IPS-NIHi11 (cell line): Measurements from ENCODE around the gene VPS13A.
"Not testable (repeated sequence)": the region's sequence is repeated elsewhere in the genome, so short reads cannot be mapped to it uniquely, and the experiment has no call there.

Source experiments
- DNase-seq: peaks from one replicate; pipeline ENCODE4 v3.0.0; 2012; ENCODE audit warnings: mixed read lengths, low spot score

VPS13A gene

DNA sequence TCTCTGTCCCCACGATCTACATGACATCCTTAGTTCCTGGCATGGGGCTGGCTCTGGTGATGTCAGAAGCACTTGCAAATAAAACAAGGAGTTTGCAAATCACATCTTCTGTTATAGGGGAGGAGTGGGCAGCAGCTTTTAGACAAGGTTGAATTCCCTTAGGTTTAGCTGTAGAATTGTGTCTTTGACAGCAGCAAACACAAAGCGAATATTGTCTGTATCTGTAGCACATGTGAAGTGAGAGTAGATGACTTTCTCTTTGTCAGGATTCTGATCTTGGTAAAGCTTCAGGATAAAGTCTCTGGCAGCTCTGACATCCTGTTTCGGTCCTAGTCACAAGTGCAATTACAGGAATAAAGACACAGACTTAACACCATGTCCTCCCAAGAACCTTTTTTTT is 246.5 kb downstream of the VPS13A start:
- DNase-seq, result no peak

DNA sequence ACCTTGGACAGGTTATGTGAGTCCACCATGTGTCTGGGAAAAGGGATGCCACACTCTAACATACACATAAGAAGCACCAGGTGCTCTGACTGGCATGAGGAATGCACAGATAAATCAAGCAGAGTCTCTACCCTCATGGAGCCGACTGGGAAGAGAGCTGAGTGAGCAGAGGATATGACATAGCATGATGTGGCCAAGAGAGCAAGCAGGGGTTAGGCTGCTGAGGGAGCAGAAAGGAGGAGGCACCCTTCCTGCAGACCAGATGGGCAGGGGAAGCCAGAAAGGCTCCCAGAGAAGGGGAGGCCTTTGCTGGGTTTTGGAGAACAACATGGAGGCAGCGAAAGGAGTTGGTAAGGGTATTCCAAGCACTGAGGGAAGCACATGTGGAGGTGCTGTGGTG is 247.7 kb downstream of the VPS13A start:
- no peak for DNase-seq

DNA sequence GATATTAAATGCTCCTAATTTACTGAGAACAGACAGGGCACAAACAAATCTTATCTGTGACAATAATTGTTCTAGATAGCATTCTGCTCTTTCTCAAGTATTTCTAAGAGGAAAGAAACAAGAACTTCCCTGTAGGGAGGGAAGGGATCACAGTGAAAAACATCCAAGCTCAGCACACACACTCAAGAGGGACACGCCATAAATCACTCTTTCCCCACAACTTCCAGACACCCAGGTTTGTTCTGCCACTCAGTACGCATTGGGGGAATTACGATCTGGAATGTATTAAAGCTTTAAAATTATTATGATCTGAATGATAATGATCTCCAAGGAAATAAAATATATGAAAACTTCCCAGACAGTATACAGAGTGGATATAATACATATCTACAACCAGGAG is 249.4 kb downstream of the VPS13A start:
- DNase-seq, result no peak

DNA sequence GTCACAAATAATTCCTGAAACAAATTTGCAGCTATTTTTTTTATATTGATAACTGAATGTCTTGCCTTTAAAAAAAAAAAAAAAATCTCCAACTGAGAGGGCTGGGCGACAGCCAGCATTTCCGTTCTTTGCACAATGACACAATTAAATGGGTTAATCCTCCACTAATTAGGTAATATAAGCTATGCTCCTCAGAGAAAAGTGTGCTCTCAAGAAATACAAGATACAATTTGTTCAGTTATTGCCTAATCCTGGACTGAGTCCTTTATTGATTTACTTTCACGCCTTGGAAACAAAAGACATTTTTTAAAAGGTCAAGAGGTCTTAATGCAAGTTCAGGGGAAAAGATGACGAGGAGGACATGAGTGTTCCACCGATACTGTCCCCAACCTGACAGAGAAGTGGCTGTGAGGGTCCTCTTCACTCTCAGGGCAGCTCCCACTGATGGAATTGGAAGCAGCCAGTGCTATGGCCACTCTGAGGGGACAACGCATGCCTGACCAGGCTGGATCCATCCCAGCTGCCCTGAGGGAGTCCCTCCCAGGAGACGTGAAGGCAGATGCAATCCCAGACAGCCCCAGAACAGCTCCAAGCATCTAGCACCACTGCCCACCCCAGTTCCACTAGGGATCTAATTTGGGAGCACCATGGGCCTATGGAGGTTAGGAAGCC is 250.1 kb downstream of the VPS13A start:
- DNase-seq, result no peak

DNA sequence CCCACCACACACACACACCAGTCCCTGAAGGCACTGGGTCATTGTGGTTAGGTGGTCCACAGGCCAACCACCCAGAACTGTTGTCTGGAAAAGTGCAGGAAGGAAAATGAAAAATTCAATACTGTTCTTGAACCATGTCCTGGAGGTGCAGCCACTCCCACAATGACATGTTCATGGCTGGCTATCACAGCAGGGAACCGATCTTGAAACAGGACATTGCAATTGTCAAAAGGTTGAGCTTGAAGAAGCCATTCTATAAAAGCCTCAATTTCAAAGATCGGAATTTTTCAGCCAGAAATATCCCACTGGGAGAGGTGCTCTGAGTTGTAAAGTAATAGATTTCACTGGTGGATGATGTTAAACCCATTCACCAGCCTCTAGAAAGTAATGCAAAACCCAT is 252.6 kb downstream of the VPS13A start:
- no peak for DNase-seq

DNA sequence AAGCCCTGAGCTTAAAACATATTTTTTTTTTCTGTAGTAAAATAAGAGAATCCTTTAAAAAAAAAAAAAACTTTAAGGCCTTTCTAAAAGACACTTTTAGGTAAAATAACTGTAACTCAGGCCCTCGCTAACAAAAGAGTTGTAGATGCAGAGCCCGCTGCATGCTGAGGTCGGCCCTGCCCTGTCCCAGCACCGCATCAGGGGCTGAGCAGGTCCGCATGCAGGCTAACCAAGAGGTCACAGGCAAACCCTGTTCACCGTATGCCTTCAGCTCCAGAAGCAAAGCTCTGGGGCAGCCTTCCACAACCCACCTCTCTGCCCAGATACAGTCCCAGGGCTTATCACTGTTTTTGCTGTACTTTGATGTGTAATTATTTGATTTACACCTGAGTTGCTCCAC is 254.7 kb downstream of the VPS13A start:
- DNase-seq, result no peak

DNA sequence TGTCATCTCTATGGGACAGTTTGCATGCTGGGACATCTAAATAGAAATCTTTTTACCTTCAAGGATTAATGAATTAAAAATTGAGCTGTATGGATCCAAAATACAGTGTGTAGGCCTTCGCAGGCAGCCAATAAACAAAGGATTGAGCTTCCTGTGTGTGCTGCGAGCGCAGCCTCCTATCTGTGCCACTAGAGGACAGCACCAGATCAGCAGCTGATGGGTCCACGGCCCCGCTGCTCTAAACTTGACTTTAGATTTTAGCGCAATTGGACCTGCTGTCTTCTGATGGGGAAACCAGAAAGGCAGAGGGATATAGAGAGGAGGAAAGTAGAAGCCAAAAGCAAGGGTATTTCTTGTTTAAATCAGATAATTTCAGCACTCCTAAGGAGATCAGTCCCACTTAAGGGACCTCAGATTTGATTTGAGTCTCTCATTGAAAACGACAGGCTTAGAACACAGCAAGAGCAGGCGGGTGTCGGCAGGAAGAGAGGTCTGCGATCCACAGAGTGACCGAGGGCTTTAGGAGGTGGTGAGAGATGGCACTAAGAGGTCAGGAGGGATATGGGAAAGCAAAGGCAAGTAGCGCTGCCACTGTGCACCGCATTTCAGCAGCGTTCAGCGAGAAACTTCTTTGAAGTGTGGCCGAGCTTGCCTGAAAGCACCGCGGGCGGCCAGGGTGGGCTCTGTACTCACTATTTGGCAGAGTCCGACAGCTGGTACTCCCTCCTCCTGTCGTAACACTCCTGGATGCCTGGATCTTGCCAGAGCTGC is 256.5 kb downstream of the VPS13A start:
- peak; percentile 82 for DNase-seq

DNA sequence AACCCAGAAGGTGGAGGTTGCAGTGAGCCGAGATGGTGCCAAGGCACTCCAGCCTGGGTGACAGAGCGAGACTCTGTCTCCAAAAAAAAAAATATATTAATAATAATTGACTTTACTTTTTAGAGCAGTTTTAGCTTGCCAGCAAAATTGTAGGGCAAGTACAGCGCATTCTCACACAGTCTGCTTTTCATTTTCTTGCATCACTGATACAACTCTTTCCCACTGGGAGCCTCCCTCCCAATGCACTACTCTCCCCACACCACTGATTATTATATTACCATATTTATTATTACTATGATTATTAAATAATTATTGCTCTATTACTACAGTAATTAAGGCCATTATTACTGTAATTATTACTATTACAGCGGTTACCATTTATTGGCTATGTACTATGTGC is 257.9 kb downstream of the VPS13A start:
- no peak for DNase-seq

DNA sequence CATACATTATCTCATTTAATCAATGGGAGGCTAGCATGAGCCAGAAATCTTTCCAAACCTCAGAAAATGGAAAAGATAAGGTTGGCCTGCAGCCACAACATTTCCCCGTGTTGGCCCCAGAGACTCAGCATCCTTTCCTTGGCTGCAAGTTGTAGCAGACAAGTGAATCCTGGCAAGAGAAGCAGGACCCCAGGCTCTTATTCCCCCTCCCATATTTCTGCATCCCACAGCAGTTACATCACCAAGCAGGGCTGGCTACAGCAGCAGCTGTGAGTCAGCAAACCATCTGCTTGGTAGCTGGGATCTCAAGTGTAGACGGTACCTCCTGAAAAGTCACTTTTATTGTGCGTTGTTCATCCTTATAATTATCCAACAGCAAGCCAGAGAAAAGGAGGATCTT is 258.4 kb downstream of the VPS13A start:
- DNase-seq, result no peak

DNA sequence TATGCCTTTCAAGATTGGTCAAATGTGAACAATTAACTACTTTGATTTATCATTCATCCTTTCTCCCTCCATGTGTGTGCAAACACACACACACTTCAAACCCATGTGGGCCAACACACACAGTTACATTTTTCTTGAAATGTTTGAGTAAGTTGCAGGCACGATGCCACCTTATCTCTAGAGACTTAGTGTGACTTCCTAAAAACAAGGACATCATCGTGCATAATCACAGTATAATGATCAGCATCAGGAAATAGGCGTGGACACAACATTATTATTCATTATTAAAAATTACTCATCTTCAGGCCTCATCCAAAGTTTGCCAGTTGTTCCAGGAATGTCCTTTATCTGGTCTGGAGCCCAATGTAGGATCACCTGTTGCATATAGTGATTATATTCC is 261.3 kb downstream of the VPS13A start:
- no peak for DNase-seq

DNA sequence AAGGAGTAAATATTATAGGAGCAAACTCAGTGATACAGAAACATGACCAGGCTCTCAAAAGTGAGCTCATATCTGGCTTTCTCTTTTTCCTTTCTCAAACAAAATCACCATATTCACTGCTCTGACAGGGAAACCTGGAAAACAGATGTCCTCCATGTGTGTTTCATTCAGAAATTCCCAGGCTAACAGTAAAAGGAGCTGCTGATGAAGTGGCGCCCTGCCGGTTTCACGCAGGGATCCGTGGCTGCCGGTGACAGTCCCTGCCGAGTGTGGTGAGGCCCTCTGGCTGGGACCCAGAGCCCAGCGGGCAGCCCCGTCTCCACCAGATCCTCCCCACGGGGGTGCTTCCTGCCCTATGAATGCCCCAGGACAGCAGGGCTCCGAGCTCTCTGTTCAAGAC is 262.7 kb downstream of the VPS13A start:
- DNase-seq, result peak; percentile 81

DNA sequence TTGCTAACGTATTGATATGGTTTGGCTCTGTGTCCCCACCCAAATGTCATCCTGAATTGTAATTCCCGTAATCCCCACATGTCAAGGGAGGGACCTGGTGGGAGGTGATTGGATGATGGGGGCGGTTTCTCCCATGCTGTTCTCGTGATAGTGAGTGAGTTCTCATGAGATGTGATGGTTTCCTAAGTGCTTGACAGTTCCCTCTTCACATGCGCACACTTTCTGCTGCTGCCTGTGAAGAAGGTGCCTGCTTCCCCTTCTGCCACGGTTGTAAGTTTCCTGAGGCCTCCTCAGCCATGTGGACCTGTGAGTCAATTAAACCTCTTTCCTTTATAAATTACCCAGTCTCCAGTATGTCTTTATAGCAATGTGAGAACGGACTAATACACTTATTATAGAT is 263.8 kb downstream of the VPS13A start:
- not testable (repeated sequence) for DNase-seq

DNA sequence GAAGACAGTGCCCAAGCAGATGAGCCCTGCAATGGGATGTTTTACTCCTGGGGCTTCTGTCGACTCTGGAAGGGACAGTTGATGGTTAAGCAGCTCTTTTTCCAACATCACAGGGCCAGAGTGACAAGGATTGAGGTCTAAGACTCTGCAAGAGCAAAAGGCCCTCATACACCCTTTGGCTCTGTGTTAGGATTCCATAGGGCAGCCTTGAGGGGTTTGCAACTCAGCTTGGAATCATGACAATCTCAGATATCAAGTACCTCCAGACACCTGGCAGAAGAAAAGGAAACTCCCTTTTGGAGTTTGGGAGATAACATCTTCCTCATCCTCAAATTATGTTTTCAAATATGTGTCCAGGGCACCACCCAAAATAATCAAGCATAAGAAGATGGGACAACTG is 265.1 kb downstream of the VPS13A start:
- no peak for DNase-seq

DNA sequence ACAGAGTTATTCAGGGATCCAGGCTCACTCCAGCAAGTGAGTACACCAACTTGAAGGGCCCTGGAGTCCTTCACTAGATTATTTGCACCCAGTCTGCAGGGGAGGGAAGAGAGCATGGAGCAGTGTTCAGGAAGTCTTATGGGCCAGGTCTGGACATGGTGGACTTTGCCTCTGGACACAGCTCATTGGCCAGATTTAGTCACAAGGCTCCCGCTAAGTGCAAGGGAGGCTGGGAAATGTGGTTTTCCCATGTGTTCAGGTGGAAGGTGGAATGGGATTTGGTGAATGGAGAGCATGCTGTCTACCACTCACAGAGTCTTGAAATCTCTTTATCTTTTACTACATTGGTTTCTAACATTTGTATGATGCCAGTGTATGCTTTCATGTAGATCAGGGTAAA is 270.3 kb downstream of the VPS13A start:
- no peak for DNase-seq

DNA sequence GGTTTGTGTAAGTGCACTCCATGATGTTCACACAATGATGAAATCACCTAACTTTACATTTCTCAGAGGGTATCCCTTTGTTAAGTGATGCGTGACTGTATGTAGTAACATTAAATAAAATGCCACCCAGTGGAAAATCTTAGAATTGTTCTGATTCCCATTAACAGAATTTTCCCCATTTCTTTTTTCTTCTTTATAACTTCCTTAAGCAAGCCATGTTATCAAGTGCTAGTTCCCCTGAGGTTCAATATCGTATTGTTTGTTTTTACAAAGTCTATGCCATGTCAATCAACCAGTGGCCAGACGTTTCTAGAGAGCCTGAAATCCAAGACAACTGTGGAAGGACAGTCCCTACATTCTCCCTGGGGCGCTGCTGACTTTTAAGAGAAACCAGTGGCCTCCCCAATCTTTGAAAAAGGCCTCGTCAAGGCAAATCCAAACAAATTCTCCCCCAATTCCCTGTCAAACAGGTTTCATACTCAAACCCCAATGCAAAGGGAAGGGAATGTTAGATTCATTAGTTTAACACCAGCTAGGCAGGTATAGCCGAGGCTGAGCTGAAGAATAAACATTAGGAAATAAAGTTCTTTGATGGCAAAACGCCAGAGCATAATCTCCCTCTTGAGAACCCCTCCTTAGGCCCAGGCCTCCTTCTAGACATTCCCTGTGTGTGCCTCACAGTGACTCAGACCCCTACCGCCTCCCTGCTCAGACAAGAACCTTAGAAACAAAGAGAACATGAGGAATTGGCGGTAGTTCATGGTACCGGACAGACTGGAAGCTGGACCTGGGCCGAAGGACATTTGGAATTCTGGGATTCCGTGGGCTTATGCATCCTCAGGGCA is 272.1 kb downstream of the VPS13A start:
- no peak for DNase-seq

DNA sequence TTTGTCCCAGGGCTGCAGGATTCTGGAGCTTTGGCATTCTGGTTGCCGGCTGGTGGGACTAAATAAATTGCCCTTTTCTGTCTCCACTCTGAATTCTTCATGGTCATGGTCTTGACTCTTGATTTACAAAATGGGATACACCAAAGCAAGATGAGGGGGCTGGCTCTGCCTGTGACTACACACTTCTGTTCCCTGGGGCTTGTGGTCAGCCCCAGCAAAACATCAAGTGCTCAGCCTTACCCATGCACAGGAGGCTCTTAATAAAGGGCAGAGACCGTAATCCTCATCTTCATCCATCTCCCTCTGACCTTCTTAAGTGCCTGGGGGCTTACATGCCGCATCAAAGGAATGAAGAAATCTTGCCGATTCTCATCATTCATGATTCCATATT is 272.7 kb downstream of the VPS13A start:
- no peak for DNase-seq

DNA sequence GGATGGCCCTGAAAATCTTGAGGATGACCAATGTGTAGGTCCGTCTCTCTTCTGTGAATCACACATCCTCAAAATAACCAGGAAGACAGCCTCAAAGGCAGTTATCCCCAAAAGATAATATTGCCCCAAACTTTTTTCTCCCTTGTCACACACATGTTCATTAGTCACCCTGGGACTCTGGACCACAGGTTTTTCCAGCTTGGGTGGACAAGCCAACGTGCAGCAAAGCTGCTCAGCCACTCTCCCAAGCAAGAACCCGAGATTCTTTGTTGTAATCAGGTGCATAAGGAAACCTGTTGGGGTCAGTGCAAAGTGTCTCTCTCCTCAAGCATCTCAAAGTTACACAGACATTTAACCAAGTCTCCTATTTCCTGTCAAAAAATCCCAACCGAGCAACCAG is 274.2 kb downstream of the VPS13A start:
- no peak for DNase-seq

DNA sequence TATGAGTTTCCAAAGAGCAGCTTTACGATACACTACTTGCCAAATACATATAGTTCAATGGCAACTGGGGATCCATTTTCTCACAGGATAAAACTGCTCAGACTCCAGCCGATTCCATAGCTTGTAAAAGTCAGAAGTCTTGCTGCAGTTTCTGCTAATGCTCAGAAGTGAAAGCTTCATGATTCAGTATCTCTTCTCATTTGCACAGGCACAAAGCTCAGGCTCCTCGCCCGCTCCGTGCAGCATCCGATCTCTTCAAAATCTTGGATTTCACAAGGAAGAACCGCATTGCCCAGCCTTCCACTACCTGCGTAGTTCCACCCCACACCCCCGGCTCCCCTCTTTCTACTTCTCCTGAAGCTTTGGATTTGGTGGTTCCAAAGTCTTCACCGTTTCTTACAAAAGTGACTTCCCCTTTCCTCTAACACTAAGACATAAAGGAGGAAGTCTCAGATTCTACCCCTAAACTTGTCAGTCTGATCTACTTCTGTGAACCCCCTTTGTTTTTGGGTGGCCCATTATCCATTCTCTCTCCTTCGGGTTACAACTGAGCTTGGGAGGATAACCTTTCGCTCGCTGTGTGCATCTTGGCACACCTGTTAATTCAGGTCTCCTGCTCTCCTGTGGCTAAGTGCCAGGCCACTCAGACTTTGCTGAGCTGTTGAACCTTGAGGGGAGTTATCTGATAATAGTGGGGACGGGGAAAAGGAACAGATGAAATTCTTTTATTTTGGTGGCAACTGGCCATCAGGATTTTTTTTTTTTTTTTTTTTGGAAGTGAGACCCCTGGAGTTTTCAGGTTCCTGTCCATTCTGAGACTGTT is 276.7 kb downstream of the VPS13A start:
- no peak for DNase-seq

DNA sequence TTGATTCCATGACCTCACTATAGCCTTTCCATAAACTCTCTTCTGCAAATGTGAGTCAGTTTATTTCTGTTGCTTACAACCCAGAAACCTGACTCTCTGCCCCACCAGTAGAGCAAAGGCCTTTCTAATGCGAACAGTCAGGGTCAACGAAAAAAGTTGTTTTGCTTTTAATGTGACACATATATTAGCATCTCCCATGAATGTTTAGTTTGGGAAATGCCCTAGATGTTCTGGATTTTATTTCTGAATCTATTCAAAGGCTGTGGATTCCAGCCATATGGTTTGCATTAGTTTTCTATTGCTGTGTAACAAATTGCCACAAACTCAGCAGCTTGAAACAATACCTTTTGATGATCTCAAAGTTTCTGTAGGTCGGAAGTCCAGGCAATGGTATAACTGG is 277.3 kb downstream of the VPS13A start:
- DNase-seq, result no peak

DNA sequence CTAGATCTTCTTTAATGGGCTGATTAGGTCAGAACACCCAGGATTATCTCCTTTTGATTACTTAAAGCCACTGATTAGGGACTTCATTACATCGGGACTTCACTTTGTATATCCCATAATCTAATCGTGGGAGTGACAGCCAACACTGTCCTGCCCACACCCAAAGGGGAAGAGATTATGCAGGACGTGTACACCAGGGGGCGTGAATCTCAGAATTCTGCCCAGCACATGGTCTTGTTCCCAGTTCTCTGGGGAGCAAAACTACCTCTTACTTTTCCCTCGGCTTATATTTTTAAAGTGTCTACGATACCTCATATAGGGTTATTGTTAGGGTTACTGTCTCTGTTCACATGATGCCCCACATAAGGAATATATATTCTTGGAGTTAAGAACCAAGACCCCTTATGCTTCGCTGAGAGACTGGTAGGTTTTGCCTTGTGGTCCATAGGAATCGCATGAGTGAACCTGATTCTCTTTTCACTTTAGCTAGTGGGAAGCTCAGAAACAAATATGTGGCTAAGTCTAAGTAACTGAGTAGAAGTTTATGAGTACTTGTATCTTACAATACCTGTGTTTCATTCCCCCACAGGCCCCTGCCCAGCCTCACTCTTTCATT is 278.1 kb downstream of the VPS13A start:
- DNase-seq, result peak; percentile 34

DNA sequence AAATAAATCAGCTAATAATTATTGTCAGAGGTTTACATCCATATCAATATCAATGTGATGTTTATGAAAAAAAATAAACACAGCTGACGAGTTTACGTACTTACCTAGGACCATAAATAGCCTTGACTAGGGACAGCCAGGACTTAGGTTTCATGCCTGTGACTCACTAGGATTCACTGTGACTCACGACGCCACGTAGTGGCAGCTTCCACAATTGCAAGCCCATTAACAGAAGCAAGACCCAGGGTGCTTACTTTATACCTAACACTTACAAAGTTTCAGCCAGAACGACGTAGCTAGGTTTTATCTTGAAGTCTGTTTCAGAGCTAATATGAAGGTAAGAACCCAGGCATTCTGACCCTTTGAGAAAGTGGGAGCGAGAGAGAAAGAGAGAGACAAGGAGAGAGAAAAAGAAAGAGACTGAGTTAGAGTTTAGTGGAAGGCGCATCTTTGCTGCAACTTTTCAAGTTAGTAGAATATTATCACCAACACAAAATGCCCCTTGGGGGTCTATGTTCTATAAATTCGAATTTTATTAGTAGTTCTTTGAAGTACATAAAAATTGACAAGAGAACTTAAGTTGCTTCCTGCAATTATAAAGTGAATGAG is 279.6 kb downstream of the VPS13A start:
- peak; percentile 85 for DNase-seq
